ENCODE data around the gene TCERG1L.
"Not testable (repeated sequence)": the region's sequence is repeated elsewhere in the genome, so short reads cannot be mapped to it uniquely, and the experiment has no call there.

The TCERG1L gene

GRCh38 chr10:131160219-131160875 lies 151.2 kb downstream of the TCERG1L start:
- DNase-seq: no peak

GRCh38 chr10:131159771-131160170 lies 151.8 kb downstream of the TCERG1L start:
- DNase-seq: no peak

- DNase-seq: no peak
Measured at GRCh38 chr10:131158695-131159094, 152.8 kb downstream of the TCERG1L start.

GRCh38 chr10:131157899-131158298 lies 153.6 kb downstream of the TCERG1L start:
- no peak for DNase-seq

GRCh38 chr10:131155876-131156230 lies 155.7 kb downstream of the TCERG1L start:
- DNase-seq: no peak

GRCh38 chr10:131155218-131155875 lies 156.2 kb downstream of the TCERG1L start:
- no peak for DNase-seq

- DNase-seq: no peak
Measured at GRCh38 chr10:131154306-131155025, 157.1 kb downstream of the TCERG1L start.

GRCh38 chr10:131152456-131152855 lies 159.1 kb downstream of the TCERG1L start:
- DNase-seq: not testable (repeated sequence)

GRCh38 chr10:131150126-131150525 lies 161.4 kb downstream of the TCERG1L start:
- no peak for DNase-seq

- no peak for DNase-seq
Measured at GRCh38 chr10:131149586-131149985, 161.9 kb downstream of the TCERG1L start.

GRCh38 chr10:131149111-131149510 lies 162.4 kb downstream of the TCERG1L start:
- no peak for DNase-seq

- DNase-seq: no peak
Measured at GRCh38 chr10:131148270-131148669, 163.3 kb downstream of the TCERG1L start.

- DNase-seq: no peak
Measured at GRCh38 chr10:131147301-131147975, 164.1 kb downstream of the TCERG1L start.

- no peak for DNase-seq
Measured at GRCh38 chr10:131146790-131147189, 164.7 kb downstream of the TCERG1L start.

- no peak for DNase-seq
Measured at GRCh38 chr10:131145756-131146155, 165.8 kb downstream of the TCERG1L start.

- no peak for DNase-seq
Measured at GRCh38 chr10:131144711-131145375, 166.7 kb downstream of the TCERG1L start.

GRCh38 chr10:131144196-131144595 lies 167.3 kb downstream of the TCERG1L start:
- no peak for DNase-seq

GRCh38 chr10:131143425-131144165 lies 167.9 kb downstream of the TCERG1L start:
- DNase-seq: no peak

- no peak for DNase-seq
Measured at GRCh38 chr10:131142517-131143380, 168.8 kb downstream of the TCERG1L start.

GRCh38 chr10:131141645-131142516 lies 169.6 kb downstream of the TCERG1L start:
- DNase-seq: no peak
